GM12801 (cell line): ENCODE data around the gene USP12.

Source experiments
- TF ChIP-seq, protein P1 (sequence below): IDR thresholded peaks from one replicate; pipeline ENCODE4 v1.5.1; 2011; ENCODE audit warnings: control low read depth; ENCODE audit not compliant: insufficient read length; ENCODE audit errors: extremely low read depth

USP12 gene

DNA sequence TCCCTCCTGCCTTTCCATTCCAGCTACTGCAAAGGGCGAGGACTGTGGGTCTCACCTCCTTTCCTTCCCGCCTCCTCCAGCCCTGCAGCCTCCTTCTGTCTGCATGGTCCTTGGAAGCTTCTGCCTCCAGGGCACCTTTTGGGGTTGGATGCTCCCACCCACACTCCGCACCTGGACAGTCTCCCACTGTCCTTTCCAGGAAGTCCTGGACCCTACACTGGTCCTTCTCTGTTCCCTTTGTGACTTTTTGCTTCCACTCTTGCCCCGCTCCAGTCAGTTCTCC, 130.8 kb downstream of the USP12 start:
- TF ChIP-seq, protein P1, sequence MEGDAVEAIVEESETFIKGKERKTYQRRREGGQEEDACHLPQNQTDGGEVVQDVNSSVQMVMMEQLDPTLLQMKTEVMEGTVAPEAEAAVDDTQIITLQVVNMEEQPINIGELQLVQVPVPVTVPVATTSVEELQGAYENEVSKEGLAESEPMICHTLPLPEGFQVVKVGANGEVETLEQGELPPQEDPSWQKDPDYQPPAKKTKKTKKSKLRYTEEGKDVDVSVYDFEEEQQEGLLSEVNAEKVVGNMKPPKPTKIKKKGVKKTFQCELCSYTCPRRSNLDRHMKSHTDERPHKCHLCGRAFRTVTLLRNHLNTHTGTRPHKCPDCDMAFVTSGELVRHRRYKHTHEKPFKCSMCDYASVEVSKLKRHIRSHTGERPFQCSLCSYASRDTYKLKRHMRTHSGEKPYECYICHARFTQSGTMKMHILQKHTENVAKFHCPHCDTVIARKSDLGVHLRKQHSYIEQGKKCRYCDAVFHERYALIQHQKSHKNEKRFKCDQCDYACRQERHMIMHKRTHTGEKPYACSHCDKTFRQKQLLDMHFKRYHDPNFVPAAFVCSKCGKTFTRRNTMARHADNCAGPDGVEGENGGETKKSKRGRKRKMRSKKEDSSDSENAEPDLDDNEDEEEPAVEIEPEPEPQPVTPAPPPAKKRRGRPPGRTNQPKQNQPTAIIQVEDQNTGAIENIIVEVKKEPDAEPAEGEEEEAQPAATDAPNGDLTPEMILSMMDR, result no peak

DNA sequence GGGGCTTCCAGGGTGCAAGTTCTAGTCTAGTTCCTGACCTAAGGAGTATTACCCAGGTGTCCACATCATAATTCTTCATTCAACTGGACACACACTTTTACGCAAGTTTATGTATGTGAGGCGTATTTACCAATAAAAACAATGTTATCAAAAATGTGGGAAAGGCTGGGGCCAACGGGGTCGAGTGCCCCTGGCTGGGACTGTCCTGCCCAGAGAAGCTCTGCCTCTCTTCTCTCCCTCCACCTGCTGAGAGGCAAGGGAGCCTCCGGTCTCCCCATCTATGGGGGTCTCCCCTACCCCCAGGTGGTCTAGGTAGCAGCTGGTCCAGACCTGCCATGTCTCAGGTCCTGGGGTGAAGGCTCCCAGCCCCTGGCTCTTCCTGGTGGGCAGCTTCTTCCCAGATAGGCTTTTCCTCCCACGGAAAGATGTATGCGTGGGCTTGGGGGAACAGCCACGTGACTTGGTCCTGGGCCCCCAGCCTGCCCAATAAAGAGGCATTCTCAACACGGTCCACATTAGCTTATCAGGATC, 132.4 kb downstream of the USP12 start:
- TF ChIP-seq, protein P1, result no peak

DNA sequence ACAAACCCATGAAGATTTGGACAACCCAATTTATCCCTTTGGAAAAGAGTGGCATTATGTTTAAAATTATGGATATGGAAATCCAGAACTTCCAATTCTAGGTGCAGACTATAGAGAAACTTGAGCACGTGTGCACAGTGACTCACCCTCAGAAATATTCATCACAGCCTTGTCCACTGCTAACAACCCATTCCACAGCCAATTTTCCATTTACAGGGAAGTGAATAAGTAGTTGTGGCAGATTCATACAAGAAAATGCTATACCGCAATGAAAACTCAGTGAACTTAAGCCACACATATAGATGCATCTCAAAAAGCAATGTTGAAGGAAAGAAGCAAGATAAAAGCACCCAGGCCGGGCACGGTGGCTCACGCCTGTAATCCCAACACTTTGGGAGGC, 133.3 kb downstream of the USP12 start:
- TF ChIP-seq, protein P1, result no peak

DNA sequence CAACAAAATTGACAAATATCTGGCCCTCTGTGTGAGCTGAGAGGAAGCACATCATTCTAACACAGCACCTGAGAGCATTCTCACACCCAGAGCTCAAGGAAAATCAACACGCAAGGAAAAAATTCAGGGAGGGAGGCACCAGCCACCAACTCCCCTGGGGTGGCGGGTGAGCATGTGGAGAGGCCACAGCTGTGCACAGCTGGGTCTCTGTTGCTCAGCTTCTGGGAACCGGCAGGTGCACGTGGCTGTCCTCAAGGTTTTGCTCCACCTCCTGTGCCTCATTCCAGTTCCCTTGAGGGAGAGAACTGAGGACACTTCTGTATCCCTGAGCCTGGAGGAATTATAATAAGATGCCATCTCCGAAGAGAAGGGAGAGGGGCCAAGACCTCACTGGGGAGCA, 134.0 kb downstream of the USP12 start:
- TF ChIP-seq, protein P1, result no peak

DNA sequence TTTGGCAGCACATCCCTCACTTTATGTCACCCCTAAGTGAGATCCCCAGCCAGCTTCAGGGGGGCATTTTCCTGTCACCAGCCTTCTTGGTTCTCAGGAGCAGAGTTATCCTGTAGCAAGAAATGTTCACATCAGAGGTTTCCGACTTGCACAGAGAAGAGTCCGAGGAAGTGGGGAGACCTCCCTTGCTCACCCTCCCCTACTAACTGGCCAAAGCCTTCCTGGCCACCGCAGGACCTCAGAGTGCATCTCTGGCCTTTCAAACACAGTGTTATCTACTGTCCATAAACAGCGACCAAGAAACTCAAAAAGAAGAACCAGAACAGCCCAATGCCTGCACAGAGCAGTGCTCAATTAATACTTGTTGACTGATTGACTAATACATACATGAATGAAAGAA, 134.4 kb downstream of the USP12 start:
- TF ChIP-seq, protein P1, result no peak

DNA sequence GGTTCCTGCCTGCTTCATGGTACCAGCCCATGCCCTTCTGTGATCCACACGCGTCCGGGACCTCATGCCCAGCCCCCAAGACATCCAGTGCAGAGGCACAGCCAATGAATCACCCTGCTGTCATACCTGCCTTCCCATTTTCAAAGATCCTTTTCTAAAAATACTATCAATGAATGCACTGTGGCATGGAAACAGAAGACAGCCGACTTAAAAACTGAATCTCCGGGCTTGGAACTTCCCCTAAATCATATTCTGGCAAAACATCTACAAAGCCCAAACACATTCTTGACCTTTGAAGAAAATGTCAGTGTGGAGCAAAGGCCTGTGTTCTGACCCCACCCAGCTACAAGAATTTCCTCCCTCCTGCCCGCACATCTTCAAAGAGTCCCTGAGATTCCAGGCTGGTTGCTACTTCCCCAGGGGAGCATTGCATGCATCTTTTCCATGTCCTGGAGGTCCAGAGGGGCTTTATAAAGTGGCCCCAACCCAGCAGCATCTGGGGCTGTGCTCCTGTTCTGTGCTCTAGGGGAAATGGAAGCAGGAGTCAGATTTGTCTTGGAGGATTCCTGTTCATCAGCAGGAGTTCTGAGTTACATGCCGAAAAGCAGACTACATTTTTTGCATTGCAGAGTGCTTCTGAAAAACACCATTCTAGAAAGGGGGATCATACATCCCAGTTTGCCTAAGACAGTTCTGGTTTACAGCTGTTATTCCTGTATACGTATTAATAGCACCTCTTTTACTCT, 135.2 kb downstream of the USP12 start:
- TF ChIP-seq, protein P1, result no peak

DNA sequence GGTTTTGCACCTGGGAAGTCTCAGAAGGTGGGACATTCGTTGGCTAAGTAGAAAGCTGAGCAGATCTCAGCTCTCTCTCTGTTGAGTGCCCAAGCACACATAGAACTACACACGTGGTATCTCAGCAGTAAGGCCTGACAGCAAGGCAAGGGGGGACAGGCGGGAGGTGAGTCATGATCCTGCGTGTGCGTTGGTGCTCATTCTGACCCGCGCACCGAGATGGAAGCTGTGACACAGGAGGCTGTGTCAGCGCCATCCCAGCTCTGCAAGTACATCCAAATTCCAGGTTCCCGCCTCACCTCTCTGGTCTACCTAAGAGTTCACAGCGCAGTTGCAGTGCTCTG, 135.7 kb downstream of the USP12 start:
- TF ChIP-seq, protein P1, result no peak
